ENCODE data around the gene STEEP1. TPM values are rescaled to one million over a fixed set of nuclear protein-coding genes. Genes with fewer than 3 reads are reported as not detected.

STEEP1 gene
- 46.5 and 54.4 TPM in 2 replicates for total RNA-seq

- DNase-seq (ENCODE audit: low read depth, low spot score), result peak; percentile 78
Measured at GRCh38 chrX:119565107-119565663, at the start of gene STEEP1. STEEP1 (minus strand) TSS chrX:119565409; CDS start chrX:119565355, 54 bp downstream.

GRCh38 chrX:119614776-119615175 is 49.6 kb upstream of the STEEP1 start:
- DNase-seq (ENCODE audit: low read depth, low spot score), result no peak

GRCh38 chrX:119607018-119607389 is 41.8 kb upstream of the STEEP1 start:
- DNase-seq (ENCODE audit: low read depth, low spot score), result no peak

- peak; percentile 53 for DNase-seq (ENCODE audit: low read depth, low spot score)
Measured at GRCh38 chrX:119606280-119607017, 41.2 kb upstream of the STEEP1 start, which contains the start of gene NKRF. NKRF (minus strand) TSS chrX:119606424.

GRCh38 chrX:119605464-119606279 is 40.5 kb upstream of the STEEP1 start:
- DNase-seq (ENCODE audit: low read depth, low spot score), result no peak

GRCh38 chrX:119604766-119605463 is 39.7 kb upstream of the STEEP1 start:
- no peak for DNase-seq (ENCODE audit: low read depth, low spot score)

GRCh38 chrX:119602701-119603255 is 37.6 kb upstream of the STEEP1 start:
- DNase-seq (ENCODE audit: low read depth, low spot score), result no peak

- no peak for DNase-seq (ENCODE audit: low read depth, low spot score)
Measured at GRCh38 chrX:119589810-119590209, 24.6 kb upstream of the STEEP1 start.

- DNase-seq (ENCODE audit: low read depth, low spot score), result no peak
Measured at GRCh38 chrX:119583431-119584059, 18.3 kb upstream of the STEEP1 start.

- no peak for DNase-seq (ENCODE audit: low read depth, low spot score)
Measured at GRCh38 chrX:119579414-119579813, 14.2 kb upstream of the STEEP1 start.

GRCh38 chrX:119574394-119575266 is 9.4 kb upstream of the STEEP1 start, which contains the start of gene UBE2A:
UBE2A (plus strand) TSS chrX:119574563; CDS start chrX:119574712, 149 bp downstream.
- DNase-seq (ENCODE audit: low read depth, low spot score), result peak; percentile 72

- no peak for DNase-seq (ENCODE audit: low read depth, low spot score)
Measured at GRCh38 chrX:119573840-119574393, 8.7 kb upstream of the STEEP1 start.

GRCh38 chrX:119573222-119573621 is 8.0 kb upstream of the STEEP1 start:
- DNase-seq (ENCODE audit: low read depth, low spot score), result no peak

- DNase-seq (ENCODE audit: low read depth, low spot score), result no peak
Measured at GRCh38 chrX:119570351-119570835, 5.2 kb upstream of the STEEP1 start.

- DNase-seq (ENCODE audit: low read depth, low spot score), result no peak
Measured at GRCh38 chrX:119552508-119552907, 12.7 kb downstream of the STEEP1 start.

- DNase-seq (ENCODE audit: low read depth, low spot score), result no peak
Measured at GRCh38 chrX:119549327-119550016, 15.7 kb downstream of the STEEP1 start.

GRCh38 chrX:119541188-119541587 is 24.0 kb downstream of the STEEP1 start:
- peak; percentile 29 for DNase-seq (ENCODE audit: low read depth, low spot score)

- no peak for DNase-seq (ENCODE audit: low read depth, low spot score)
Measured at GRCh38 chrX:119539872-119540271, 25.3 kb downstream of the STEEP1 start.

GRCh38 chrX:119537487-119537886 is 27.7 kb downstream of the STEEP1 start:
- no peak for DNase-seq (ENCODE audit: low read depth, low spot score)

Measured in pulmonary artery endothelial cell (primary cell).